ENCODE data around the gene FALEC. TPM values are rescaled to one million over a fixed set of nuclear protein-coding genes. Genes with fewer than 3 reads are reported as not detected.

The FALEC gene
- total RNA-seq, 1 donor from 2014 or later, result 0.44 TPM

DNA sequence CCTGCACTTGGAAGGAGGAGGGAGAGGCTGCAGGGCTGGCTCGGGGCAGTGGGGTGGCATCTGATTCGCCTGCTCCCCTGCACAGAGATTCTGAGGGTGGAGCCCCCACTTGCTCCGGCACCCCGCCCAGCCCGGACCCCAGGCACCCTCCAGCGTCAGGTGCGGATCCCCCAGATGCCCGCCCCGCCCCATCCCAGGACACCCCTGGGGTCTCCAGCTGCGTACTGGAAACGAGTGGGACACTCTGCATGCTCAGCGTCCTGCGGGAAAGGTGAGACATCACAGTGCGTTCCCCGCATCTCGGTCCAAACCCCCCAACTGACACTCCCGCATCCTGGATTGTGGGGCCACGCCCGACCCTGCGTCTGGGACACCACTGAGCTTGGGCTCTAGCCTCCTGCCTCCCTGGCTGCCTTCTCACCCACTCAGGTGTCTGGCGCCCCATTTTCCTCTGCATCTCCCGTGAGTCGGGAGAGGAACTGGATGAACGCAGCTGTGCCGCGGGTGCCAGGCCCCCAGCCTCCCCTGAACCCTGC, 41.6 kb downstream of the FALEC start:
- intact Hi-C loops (cut with micrococcal nuclease), result no loop called here
- Histone ChIP-seq H3K36me3 (peaks cover 23% of the 10 kb centered on the region), H3K9me3 (replicated peaks) (no peaks in the 10 kb centered on the region), H3K27me3 (ENCODE audit: low read depth) (no peaks in the 10 kb centered on the region), H3K27ac (replicated peaks) (no peak overlapping the region), H3K4me3 (no peak overlapping the region), H3K4me1 (peaks cover 46% of the 10 kb centered on the region)
- DNase-seq, result no peak
- TF ChIP-seq, protein P1, sequence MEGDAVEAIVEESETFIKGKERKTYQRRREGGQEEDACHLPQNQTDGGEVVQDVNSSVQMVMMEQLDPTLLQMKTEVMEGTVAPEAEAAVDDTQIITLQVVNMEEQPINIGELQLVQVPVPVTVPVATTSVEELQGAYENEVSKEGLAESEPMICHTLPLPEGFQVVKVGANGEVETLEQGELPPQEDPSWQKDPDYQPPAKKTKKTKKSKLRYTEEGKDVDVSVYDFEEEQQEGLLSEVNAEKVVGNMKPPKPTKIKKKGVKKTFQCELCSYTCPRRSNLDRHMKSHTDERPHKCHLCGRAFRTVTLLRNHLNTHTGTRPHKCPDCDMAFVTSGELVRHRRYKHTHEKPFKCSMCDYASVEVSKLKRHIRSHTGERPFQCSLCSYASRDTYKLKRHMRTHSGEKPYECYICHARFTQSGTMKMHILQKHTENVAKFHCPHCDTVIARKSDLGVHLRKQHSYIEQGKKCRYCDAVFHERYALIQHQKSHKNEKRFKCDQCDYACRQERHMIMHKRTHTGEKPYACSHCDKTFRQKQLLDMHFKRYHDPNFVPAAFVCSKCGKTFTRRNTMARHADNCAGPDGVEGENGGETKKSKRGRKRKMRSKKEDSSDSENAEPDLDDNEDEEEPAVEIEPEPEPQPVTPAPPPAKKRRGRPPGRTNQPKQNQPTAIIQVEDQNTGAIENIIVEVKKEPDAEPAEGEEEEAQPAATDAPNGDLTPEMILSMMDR (IDR thresholded peaks at IDR 0.05; ENCODE audit: borderline replicate concordance), result no peak

DNA sequence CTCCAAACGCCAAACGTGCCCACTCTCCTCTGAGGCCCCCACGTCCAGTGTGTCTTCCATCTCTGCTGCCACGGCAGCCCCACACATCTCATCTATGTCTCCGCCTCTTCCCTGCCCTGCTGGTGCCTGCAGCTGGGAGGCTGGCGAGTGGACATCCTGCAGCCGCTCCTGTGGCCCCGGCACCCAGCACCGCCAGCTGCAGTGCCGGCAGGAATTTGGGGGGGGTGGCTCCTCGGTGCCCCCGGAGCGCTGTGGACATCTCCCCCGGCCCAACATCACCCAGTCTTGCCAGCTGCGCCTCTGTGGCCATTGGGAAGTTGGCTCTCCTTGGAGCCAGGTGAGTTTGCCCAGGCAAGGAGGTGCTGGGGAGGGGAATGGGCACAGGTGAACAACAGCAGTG, 42.3 kb downstream of the FALEC start:
- no peaks in the 10 kb centered on the region for H3K27me3 ChIP-seq (ENCODE audit: low read depth)
- intact Hi-C loops (cut with micrococcal nuclease), result no loop called here
- TF ChIP-seq, protein P1 (IDR thresholded peaks at IDR 0.05; ENCODE audit: borderline replicate concordance), result no peak
- no peak overlapping the region for H3K27ac ChIP-seq (replicated peaks)
- H3K4me1 ChIP-seq, result peaks cover 46% of the 10 kb centered on the region
- H3K9me3 ChIP-seq (replicated peaks), result no peaks in the 10 kb centered on the region
- DNase-seq, result no peak
- H3K4me3 ChIP-seq, result no peak overlapping the region
- peaks cover 23% of the 10 kb centered on the region for H3K36me3 ChIP-seq

DNA sequence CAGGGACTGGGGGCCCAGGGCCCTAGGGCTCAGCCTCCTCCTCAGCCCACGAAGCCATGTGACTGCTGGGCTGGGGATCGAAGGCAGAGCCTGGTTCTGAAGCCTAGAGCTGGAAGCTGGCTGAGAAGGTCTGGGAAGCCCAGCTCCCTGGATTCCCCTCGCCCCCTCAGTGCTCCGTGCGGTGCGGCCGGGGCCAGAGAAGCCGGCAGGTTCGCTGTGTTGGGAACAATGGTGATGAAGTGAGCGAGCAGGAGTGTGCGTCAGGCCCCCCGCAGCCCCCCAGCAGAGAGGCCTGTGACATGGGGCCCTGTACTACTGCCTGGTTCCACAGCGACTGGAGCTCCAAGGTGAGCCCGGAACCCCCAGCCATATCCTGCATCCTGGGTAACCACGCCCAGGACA, 42.8 kb downstream of the FALEC start:
- H3K27ac ChIP-seq (replicated peaks), result peak overlapping the region; percentile 96
- H3K27me3 ChIP-seq (ENCODE audit: low read depth), result no peaks in the 10 kb centered on the region
- no peaks in the 10 kb centered on the region for H3K9me3 ChIP-seq (replicated peaks)
- peak overlapping the region; percentile 64 for H3K4me3 ChIP-seq
- TF ChIP-seq, protein P1 (IDR thresholded peaks at IDR 0.05; ENCODE audit: borderline replicate concordance), result no peak
- H3K4me1 ChIP-seq, result peaks cover 46% of the 10 kb centered on the region
- intact Hi-C loops (cut with micrococcal nuclease), result no loop called here
- peaks cover 23% of the 10 kb centered on the region for H3K36me3 ChIP-seq
- DNase-seq, result no peak

DNA sequence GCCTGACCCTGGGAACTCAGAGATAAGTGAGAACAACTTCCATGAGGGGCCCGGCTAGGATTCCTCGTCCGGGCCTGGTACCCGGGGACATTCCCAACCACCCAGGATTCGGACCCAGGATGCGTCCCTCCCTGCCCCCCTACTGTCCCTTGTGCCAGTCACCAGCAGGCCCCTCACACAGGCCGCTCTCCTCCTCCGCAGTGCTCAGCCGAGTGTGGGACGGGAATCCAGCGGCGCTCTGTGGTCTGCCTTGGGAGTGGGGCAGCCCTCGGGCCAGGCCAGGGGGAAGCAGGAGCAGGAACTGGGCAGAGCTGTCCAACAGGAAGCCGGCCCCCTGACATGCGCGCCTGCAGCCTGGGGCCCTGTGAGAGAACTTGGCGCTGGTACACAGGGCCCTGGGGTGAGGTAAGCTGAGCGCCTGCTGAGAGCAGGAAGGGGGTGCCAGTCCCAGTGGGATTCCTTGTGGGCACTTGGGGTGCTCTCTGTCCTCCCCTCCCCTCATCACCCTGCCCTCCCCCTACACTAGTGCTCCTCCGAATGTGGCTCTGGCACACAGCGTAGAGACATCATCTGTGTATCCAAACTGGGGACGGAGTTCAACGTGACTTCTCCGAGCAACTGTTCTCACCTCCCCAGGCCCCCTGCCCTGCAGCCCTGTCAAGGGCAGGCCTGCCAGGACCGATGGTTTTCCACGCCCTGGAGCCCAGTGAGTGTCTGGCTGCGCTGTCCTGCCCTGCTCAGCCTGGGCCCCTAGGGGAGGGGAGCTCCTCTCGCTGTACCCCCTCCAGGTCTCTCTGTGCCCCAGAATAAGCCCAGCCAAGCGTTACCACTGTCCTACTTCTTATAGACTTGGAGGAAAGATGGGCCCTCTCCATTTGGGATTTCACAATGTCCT, 43.5 kb downstream of the FALEC start:
- TF ChIP-seq, protein P1 (IDR thresholded peaks at IDR 0.05; ENCODE audit: borderline replicate concordance), result no peak
- Histone ChIP-seq H3K9me3 (replicated peaks) (no peaks in the 10 kb centered on the region), H3K4me3 (peak overlapping the region; percentile 64), H3K4me1 (peaks cover 51% of the 10 kb centered on the region), H3K27ac (replicated peaks) (peak overlapping the region; percentile 96), H3K36me3 (peaks cover 23% of the 10 kb centered on the region), H3K27me3 (ENCODE audit: low read depth) (no peaks in the 10 kb centered on the region)
- intact Hi-C loops (cut with micrococcal nuclease), result no loop called here
- peak; percentile 54 for DNase-seq

DNA sequence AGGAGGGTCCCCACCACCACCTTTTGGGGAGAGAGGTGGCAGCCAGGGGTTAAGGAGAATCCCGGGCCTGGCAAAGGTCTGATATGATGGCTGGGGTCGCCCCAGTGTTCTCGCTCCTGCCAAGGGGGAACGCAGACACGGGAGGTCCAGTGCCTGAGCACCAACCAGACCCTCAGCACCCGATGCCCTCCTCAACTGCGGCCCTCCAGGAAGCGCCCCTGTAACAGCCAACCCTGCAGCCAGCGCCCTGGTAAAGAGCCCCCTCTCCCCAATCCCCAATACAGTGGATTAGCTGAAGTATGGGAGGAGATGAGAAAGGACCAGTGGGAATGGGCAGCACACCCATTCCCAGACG, 44.1 kb downstream of the FALEC start:
- Histone ChIP-seq H3K27me3 (ENCODE audit: low read depth) (no peaks in the 10 kb centered on the region), H3K4me3 (peak overlapping the region; percentile 64), H3K4me1 (peaks cover 57% of the 10 kb centered on the region), H3K27ac (replicated peaks) (peak overlapping the region; percentile 96), H3K36me3 (peaks cover 23% of the 10 kb centered on the region), H3K9me3 (replicated peaks) (no peaks in the 10 kb centered on the region)
- intact Hi-C loops (cut with micrococcal nuclease), result loop anchor here (2.0 kb wide), 1 partner anchor 61 kb away; no protein-coding TSS in a partner anchor
- TF ChIP-seq, protein P1 (IDR thresholded peaks at IDR 0.05; ENCODE audit: borderline replicate concordance), result no peak
- DNase-seq, result no peak
